HepG2 (cell line): ENCODE data around the gene CTDNEP1. TPM values are rescaled to one million over a fixed set of nuclear protein-coding genes. Genes with fewer than 3 reads are reported as not detected.

Experiments
- CAMTA2 ChIP-seq: sonication (generic); formaldehyde crosslinking; IDR thresholded peaks from 2 replicates; pipeline ENCODE4 v1.4.0; 2020; ENCODE audit warnings: mild to moderate bottlenecking, missing genetic modification reagents, borderline replicate concordance
- IKZF1 ChIP-seq: fragments of 450-650 bp; IDR thresholded peaks from 2 replicates; pipeline ENCODE4 v1.7.1; 2016
- KLF11 ChIP-seq: IDR thresholded peaks from 2 replicates; pipeline ENCODE4 v1.6.1; 2016; ENCODE audit warnings: missing compliant biosample characterization
- MIER3 ChIP-seq: IDR thresholded peaks from 2 replicates; pipeline ENCODE4 v1.6.1; 2016; ENCODE audit warnings: missing compliant biosample characterization, borderline replicate concordance
- NCOR1 ChIP-seq: fragments of 200-600 bp; sonication (generic); IDR thresholded peaks from 2 replicates; pipeline ENCODE4 v1.7.0; 2017; ENCODE audit warnings: antibody characterized with exemption, low read length, borderline replicate concordance
- NKX3-1 ChIP-seq: sonication (generic); formaldehyde crosslinking; IDR thresholded peaks from 2 replicates; pipeline ENCODE4 v1.5.0; 2020; ENCODE audit warnings: missing genetic modification reagents
- NRL ChIP-seq: sonication (generic); formaldehyde crosslinking; IDR thresholded peaks from 2 replicates; pipeline ENCODE4 v1.5.0; 2020; ENCODE audit warnings: missing genetic modification reagents, mild to moderate bottlenecking, moderate library complexity, borderline replicate concordance
- PHF21A ChIP-seq: sonication (generic); formaldehyde crosslinking; IDR thresholded peaks from 2 replicates; pipeline ENCODE4 v1.5.0; 2020; ENCODE audit warnings: mild to moderate bottlenecking, missing genetic modification reagents
- RFXAP ChIP-seq: sonication (generic); formaldehyde crosslinking; IDR thresholded peaks from 2 replicates; pipeline ENCODE4 v1.4.0; 2020; ENCODE audit warnings: missing genetic modification reagents, borderline replicate concordance
- ZNF138 ChIP-seq: sonication (generic); formaldehyde crosslinking; IDR thresholded peaks from 2 replicates; pipeline ENCODE4 v1.5.0; 2020; ENCODE audit warnings: mild to moderate bottlenecking, low read depth, missing genetic modification reagents
- ZNF282 ChIP-seq: fragments of 450-650 bp; IDR thresholded peaks from 2 replicates; pipeline ENCODE4 v1.6.1; 2018; ENCODE audit not compliant: partially characterized antibody
- ZNF496 ChIP-seq: sonication (generic); formaldehyde crosslinking; IDR thresholded peaks from 2 replicates; pipeline ENCODE4 v1.8.1; 2023; ENCODE audit warnings: mild to moderate bottlenecking, moderate library complexity, missing genetic modification reagents; ENCODE audit not compliant: insufficient replicate concordance
- ZNF83 ChIP-seq: sonication (generic); formaldehyde crosslinking; IDR thresholded peaks from 2 replicates; pipeline ENCODE4 v1.4.0; 2020; ENCODE audit warnings: missing genetic modification reagents, mild to moderate bottlenecking, borderline replicate concordance
- polyA plus RNA-seq, 8 experiments: library from polyadenylated mRNA; depleted of rRNA in 3 of 8; stranded (reverse) in 7 of 8; unstranded in 1 of 8; fragments of >200 nt; fragmentation: Illumina TruSeq in 4 of 8; extraction: Trizol in 4 of 8; gene quantifications; 2 replicates each; pipeline versions ENCODE4 v1.2.1 to v1.2.3, GENCODE V29; 2011 to 2016; ENCODE audit warnings: low read depth in 4 of 8, missing spikeins in 1 of 8, mixed read lengths in 1 of 8; ENCODE audit not compliant: insufficient read depth in 1 of 8
- total RNA-seq, 5 experiments: library from RNA; depleted of rRNA; stranded (reverse); fragments of >200 nt; fragmentation: Illumina TruSeq; extraction: Trizol; gene quantifications; 2 replicates each; pipeline ENCODE4 v1.2.3, GENCODE V29; 2016; ENCODE audit warnings: low read depth in 1 of 5
- TF ChIP-seq, protein P1 (sequence below): IDR thresholded peaks from 2 replicates; pipeline ENCODE4 v1.6.1; 2016; ENCODE audit warnings: low read depth
- TF ChIP-seq, protein P2 (sequence below): sonication (generic); formaldehyde crosslinking; IDR thresholded peaks from one replicate; pipeline ENCODE4 v1.5.1; 2020; ENCODE audit warnings: mild to moderate bottlenecking, missing genetic modification reagents; ENCODE audit errors: not compliant biosample characterization
- TF ChIP-seq, protein P3 (sequence below): sonication (generic); formaldehyde crosslinking; IDR thresholded peaks from 2 replicates; pipeline ENCODE4 v1.4.0; 2020; ENCODE audit warnings: missing genetic modification reagents, mild to moderate bottlenecking, borderline replicate concordance

CTDNEP1 gene
- total and polyA plus RNA-seq, 2 of the 13 experiments (the other 11 are each of a cell fraction or from before 2014, with no cell fraction given), result 19.8 to 118 TPM

DNA sequence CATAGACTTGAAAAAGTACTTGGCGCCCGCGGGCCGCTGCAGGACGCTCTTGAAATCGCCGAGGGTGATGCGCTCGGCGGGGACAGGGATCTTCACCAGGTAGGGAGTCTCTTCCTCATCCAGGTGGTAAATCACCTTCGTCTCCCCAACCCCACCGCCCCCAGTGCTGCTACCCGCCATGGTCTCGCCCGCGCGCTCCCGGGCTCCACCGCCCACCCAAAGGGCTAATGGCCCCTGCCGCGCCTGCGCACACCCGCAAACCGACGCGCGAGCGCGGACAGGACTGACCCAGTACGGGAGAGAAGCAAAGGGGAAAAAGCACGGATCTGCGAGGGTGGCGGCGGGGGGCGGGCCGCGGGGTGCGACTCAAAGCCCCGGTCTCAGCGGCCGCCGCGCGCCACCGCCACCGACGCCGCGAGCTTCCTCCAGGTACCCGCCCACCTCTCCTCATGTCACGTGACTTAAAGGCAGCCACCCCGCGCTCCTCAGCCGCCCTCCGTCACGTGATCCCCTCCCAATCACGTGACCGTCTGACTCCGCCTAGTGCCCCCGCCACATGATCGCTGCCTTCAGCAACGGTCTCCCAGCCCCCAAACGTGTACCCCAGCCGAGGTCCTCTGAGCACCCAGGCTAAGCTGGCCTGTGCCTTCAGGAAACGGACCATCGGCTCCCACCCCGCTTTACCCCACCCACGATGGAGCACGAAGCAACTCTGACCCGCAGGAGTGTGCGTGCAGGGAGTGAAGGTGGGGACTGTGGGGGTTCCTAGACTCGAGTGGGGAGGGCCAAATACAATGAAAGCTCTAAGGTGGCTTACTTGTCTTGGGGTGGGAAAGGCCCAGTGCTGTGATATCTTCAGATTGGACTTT is 17.2 kb downstream of the CTDNEP1 start, which contains the start of gene DVL2 (continued):
- TF ChIP-seq IKZF1 (no peak), ZNF496 (CRISPR knock-in tag) (no peak), NRL (no peak; the same call in 1 of the 2 replicates), MIER3 (CRISPR knock-in tag) (peak; percentile 64; the same call in 1 of the 2 replicates), NKX3-1 (CRISPR knock-in tag) (peak; percentile 70; the same call in 1 of the 2 replicates), ZNF83 (CRISPR knock-in tag) (no peak), PHF21A (CRISPR knock-in tag) (no peak; the same call in 1 of the 2 replicates), KLF11 (peak; percentile 83), CAMTA2 (CRISPR knock-in tag) (no peak), RFXAP (CRISPR knock-in tag) (peak; percentile 88; the same call in 1 of the 2 replicates), ZNF282 (no peak), ZNF138 (CRISPR knock-in tag) (peak; percentile 92; the same call in 1 of the 2 replicates), NCOR1 (peak; percentile 57; the same call in 1 of the 2 replicates)
- TF ChIP-seq, protein P1, sequence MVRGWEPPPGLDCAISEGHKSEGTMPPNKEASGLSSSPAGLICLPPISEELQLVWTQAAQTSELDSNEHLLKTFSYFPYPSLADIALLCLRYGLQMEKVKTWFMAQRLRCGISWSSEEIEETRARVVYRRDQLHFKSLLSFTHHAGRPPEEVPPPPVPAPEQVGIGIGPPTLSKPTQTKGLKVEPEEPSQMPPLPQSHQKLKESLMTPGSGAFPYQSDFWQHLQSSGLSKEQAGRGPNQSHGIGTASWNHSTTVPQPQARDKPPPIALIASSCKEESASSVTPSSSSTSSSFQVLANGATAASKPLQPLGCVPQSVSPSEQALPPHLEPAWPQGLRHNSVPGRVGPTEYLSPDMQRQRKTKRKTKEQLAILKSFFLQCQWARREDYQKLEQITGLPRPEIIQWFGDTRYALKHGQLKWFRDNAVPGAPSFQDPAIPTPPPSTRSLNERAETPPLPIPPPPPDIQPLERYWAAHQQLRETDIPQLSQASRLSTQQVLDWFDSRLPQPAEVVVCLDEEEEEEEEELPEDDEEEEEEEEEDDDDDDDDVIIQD (CRISPR knock-in tag), result no peak
- TF ChIP-seq, protein P2, sequence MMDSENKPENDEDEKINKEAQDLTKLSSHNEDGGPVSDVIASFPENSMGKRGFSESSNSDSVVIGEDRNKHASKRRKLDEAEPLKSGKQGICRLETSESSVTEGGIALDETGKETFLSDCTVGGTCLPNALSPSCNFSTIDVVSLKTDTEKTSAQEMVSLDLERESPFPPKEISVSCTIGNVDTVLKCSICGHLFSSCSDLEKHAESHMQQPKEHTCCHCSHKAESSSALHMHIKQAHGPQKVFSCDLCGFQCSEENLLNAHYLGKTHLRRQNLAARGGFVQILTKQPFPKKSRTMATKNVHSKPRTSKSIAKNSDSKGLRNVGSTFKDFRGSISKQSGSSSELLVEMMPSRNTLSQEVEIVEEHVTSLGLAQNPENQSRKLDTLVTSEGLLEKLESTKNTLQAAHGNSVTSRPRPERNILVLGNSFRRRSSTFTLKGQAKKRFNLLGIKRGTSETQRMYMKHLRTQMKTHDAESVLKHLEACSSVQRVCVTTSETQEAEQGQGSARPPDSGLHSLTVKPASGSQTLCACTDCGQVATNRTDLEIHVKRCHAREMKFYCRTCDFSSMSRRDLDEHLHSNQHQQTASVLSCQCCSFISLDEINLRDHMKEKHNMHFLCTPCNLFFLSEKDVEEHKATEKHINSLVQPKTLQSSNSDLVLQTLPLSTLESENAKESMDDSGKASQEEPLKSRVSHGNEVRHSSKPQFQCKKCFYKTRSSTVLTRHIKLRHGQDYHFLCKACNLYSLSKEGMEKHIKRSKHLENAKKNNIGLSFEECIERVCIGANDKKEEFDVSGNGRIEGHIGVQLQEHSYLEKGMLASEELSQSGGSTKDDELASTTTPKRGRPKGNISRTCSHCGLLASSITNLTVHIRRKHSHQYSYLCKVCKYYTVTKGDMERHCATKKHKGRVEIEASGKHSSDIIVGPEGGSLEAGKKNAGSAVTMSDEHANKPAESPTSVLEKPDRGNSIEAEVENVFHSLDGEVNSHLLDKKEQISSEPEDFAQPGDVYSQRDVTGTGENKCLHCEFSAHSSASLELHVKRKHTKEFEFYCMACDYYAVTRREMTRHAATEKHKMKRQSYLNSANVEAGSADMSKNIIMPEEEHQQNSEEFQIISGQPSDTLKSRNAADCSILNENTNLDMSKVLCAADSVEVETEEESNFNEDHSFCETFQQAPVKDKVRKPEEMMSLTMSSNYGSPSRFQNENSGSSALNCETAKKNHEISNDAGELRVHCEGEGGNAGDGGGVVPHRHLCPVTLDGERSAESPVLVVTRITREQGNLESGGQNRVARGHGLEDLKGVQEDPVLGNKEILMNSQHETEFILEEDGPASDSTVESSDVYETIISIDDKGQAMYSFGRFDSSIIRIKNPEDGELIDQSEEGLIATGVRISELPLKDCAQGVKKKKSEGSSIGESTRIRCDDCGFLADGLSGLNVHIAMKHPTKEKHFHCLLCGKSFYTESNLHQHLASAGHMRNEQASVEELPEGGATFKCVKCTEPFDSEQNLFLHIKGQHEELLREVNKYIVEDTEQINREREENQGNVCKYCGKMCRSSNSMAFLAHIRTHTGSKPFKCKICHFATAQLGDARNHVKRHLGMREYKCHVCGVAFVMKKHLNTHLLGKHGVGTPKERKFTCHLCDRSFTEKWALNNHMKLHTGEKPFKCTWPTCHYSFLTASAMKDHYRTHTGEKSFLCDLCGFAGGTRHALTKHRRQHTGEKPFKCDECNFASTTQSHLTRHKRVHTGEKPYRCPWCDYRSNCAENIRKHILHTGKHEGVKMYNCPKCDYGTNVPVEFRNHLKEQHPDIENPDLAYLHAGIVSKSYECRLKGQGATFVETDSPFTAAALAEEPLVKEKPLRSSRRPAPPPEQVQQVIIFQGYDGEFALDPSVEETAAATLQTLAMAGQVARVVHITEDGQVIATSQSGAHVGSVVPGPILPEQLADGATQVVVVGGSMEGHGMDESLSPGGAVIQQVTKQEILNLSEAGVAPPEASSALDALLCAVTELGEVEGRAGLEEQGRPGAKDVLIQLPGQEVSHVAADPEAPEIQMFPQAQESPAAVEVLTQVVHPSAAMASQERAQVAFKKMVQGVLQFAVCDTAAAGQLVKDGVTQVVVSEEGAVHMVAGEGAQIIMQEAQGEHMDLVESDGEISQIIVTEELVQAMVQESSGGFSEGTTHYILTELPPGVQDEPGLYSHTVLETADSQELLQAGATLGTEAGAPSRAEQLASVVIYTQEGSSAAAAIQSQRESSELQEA (CRISPR knock-in tag), result peak; percentile 68
- TF ChIP-seq, protein P3, sequence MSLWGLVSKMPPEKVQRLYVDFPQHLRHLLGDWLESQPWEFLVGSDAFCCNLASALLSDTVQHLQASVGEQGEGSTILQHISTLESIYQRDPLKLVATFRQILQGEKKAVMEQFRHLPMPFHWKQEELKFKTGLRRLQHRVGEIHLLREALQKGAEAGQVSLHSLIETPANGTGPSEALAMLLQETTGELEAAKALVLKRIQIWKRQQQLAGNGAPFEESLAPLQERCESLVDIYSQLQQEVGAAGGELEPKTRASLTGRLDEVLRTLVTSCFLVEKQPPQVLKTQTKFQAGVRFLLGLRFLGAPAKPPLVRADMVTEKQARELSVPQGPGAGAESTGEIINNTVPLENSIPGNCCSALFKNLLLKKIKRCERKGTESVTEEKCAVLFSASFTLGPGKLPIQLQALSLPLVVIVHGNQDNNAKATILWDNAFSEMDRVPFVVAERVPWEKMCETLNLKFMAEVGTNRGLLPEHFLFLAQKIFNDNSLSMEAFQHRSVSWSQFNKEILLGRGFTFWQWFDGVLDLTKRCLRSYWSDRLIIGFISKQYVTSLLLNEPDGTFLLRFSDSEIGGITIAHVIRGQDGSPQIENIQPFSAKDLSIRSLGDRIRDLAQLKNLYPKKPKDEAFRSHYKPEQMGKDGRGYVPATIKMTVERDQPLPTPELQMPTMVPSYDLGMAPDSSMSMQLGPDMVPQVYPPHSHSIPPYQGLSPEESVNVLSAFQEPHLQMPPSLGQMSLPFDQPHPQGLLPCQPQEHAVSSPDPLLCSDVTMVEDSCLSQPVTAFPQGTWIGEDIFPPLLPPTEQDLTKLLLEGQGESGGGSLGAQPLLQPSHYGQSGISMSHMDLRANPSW (CRISPR knock-in tag), result no peak
